ENCODE measurements around the gene PIP5K1B.

PIP5K1B gene

GRCh38 chr9:68913054-68913453, 208.0 kb downstream of the PIP5K1B start:
- DNase-seq (ENCODE audit: low spot score) = no peak

GRCh38 chr9:68914751-68915150, 209.7 kb downstream of the PIP5K1B start:
- no peak for DNase-seq (ENCODE audit: low spot score)

GRCh38 chr9:68919661-68920060, 214.6 kb downstream of the PIP5K1B start:
- DNase-seq (ENCODE audit: low spot score) = no peak

- no peak for DNase-seq (ENCODE audit: low spot score)
These were observed 215.9 kb downstream of the PIP5K1B start for GRCh38 chr9:68920921-68921320.

- DNase-seq (ENCODE audit: low spot score) = no peak
These were observed 218.4 kb downstream of the PIP5K1B start for GRCh38 chr9:68923480-68923879.

GRCh38 chr9:68925175-68925574, 220.1 kb downstream of the PIP5K1B start:
- no peak for DNase-seq (ENCODE audit: low spot score)

GRCh38 chr9:68927165-68927564, 222.1 kb downstream of the PIP5K1B start:
- DNase-seq (ENCODE audit: low spot score) = no peak

- no peak for DNase-seq (ENCODE audit: low spot score)
These were observed 226.8 kb downstream of the PIP5K1B start for GRCh38 chr9:68931821-68932220.

- DNase-seq (ENCODE audit: low spot score) = no peak
These were observed 227.4 kb downstream of the PIP5K1B start for GRCh38 chr9:68932458-68932857.

GRCh38 chr9:68933434-68934328, 228.6 kb downstream of the PIP5K1B start:
- no peak for DNase-seq (ENCODE audit: low spot score)

- DNase-seq (ENCODE audit: low spot score) = no peak
These were observed 229.2 kb downstream of the PIP5K1B start for GRCh38 chr9:68934329-68934644.

GRCh38 chr9:68940573-68940972, 235.5 kb downstream of the PIP5K1B start:
- DNase-seq (ENCODE audit: low spot score) = no peak

- no peak for DNase-seq (ENCODE audit: low spot score)
These were observed 236.9 kb downstream of the PIP5K1B start for GRCh38 chr9:68941780-68942459.

- DNase-seq (ENCODE audit: low spot score) = no peak
These were observed 237.8 kb downstream of the PIP5K1B start for GRCh38 chr9:68942790-68943189.

GRCh38 chr9:68947015-68947414, 242.0 kb downstream of the PIP5K1B start:
- no peak for DNase-seq (ENCODE audit: low spot score)

GRCh38 chr9:68947842-68948569, 243.0 kb downstream of the PIP5K1B start:
- peak; percentile 33 for DNase-seq (ENCODE audit: low spot score)

GRCh38 chr9:68949271-68950000, 244.4 kb downstream of the PIP5K1B start:
- peak; percentile 25 for DNase-seq (ENCODE audit: low spot score)

GRCh38 chr9:68950188-68950587, 245.1 kb downstream of the PIP5K1B start:
- no peak for DNase-seq (ENCODE audit: low spot score)

- no peak for DNase-seq (ENCODE audit: low spot score)
These were observed 245.6 kb downstream of the PIP5K1B start for GRCh38 chr9:68950689-68951088.

- no peak for DNase-seq (ENCODE audit: low spot score)
These were observed 247.0 kb downstream of the PIP5K1B start for GRCh38 chr9:68951879-68952659.

- no peak for DNase-seq (ENCODE audit: low spot score)
These were observed 248.7 kb downstream of the PIP5K1B start for GRCh38 chr9:68953771-68954170.
